Posterior vena cava (tissue), 2 donors: ENCODE measurements around the gene ADAMTSL4. TPM values are rescaled to one million over a fixed set of nuclear protein-coding genes. Genes with fewer than 3 reads are reported as not detected.
"Not testable (repeated sequence)": the region's sequence is repeated elsewhere in the genome, so short reads cannot be mapped to it uniquely, and the experiment has no call there.

Experiments used
- DNase-seq: peaks from one replicate; pipeline ENCODE4 v3.0.0-alpha.2; 2020; ENCODE audit warnings: low spot score
- intact Hi-C, 2 donors: fragments of 100-400 bp; cut with DNase I; formaldehyde crosslinking; loops; one replicate each; pipeline versions ENCODE4 v1.14.1 to v1.14.2; 2022 to 2023
- total RNA-seq, 2 donors: library from RNA; stranded (reverse); fragmentation: NEBNext Ultra II Directional; extraction: Animal tissue kit (Norgen Biotek cat#: 25700); gene quantifications; one replicate each; pipeline ENCODE4 v1.2.1, GENCODE V29; 2021
- donor health status: DM: yes; HTN: yes; CAD: no.
- donor health status: DM: yes; HTN: yes; CAD: no.

Gene ADAMTSL4
- total RNA-seq, 2 donors from 2014 or later = 79.6 to 99.6 TPM

DNA sequence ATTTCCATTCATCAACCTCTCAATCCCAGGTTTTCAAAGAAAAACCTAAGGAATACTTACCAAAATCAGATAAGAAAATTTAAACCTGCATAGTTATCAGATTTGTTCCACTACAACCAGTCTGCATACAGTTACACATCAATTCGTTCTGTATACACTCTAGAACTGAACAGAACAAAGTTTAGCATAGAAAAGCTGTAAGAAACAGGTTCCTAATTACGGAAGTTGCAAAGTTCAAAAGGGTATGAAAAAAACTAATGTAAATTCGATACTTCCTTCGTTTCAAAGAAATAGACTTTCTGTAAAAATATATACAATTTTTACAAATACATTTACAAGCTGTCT is 27.1 kb downstream of the ADAMTSL4 start:
- intact Hi-C loops = no loop called here
- DNase-seq = no peak

- intact Hi-C loops = no loop called here
- no peak for DNase-seq
Observed at GRCh38 chr1:150576794-150577556, 27.8 kb downstream of the ADAMTSL4 start.

DNA sequence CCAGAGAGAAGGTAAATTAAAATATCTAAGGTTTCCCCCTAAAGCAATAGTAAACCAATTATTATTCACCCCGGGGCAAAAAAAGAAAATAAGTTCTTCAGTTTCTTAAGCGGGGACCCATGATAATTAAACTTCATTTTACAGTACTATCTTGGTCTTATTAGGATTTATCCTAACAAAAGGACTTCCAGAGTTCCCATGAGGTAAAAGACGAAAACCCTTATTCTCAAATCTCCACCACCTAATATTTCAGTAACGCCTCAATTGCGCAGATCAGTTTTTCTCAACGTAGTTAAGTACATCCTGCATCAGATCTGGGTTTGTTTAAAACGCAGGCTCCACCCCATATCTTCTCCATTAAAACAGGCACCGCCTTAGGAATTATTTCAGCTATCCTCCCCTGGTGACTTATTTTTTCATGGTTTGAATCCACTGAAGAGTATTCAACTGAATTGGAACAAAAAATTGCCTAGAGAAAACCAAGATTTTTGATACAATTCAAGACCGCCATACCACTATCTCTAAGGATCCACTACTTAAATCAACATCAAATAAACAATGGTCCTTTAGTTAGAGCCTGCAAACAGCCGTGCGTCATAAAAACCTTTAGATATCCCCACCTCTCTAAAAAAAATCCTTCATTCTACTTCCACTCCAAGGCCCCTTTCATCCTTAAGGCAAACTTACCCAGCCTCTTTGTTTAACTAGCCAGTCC is 28.5 kb downstream of the ADAMTSL4 start:
- intact Hi-C loops = no loop called here
- DNase-seq = no peak

DNA sequence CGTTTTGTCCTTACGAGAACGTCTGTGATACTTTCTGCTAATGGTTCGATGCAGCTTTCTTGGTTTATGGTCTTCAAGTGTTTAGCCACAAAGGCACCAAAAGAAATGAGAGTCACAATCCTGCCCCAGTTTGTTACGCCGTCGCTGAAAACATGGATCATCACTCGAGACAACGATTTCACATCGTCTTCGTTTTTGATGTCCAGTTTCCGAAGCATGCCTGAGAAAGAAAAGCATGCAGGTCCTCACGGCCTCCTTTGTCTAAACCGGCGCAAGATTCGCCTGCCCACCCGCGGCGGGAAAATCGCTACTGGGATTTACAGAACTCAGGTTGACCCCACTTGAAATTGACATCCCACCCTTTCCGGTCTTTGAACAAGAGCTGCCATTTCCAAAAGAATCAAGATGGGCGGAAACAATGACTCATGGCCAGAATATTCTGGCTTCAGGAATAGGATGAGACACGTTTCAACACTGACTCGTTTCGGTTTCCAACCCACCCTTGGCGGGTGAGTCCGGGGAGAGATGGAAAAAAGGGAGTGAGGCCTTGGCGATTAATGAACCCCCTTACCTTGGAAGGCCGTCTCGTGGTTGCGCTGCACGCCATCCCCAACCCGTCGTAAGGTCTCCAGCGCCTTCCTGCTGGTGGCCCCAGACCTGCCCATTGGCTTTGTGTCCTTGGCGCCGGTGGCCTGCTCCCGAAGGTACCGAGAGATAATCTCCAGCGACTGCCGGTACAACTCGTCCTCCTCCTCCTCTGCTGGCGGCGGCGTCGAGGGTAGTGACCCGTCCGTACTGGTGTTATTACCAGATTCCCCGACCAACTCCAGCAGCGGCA is 29.3 kb downstream of the ADAMTSL4 start:
- DNase-seq = peak; percentile 87
- intact Hi-C loops = no loop called here

DNA sequence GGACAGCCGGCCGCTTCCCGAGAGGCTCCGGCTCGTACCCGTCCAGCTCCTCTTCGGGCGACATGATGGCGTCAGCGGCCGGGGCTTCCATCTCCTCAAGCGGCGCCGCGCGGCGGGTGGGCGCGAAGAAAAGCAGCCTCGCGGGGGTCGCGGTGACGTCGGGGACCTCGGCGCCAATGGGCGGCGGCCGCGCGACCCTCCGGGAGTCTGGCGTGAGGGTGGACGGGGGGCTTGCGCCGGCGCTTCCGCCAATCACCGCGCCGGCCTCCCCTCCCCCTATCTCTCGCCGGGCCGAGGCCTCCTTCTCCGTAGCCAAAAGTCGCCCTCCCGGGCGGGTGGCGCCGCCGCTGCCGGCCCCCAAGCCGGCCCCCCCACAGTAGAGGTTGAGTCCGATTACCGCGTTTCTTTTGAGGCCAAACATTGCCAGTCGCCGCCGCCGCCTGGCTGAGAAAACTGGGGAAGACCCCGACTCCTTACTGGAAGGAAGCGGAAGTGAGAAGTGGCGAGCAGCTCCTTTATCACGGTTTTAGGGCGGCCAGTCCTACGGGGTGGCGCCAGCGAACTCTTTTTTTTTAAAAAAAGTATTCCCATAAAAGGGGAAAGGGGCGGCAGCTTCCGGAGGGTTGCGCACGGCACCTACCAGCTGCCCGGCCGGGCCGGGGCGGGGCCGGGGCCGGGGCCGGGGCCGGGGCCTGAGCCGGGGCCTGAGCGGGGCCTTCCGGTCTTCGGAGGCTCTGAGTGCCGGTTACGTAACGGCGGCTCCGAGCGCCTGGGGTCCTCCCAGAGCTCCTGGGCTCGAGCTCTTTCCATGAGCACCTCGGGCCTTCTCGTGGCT is 30.1 kb downstream of the ADAMTSL4 start, which contains the start of gene MCL1:
Gene MCL1 (minus strand): TSS at position 501 of the 835 bp plus-strand sequence. CDS start 80 bp downstream, at position 421.
- intact Hi-C loops = no loop called here
- peak; percentile 98 for DNase-seq

DNA sequence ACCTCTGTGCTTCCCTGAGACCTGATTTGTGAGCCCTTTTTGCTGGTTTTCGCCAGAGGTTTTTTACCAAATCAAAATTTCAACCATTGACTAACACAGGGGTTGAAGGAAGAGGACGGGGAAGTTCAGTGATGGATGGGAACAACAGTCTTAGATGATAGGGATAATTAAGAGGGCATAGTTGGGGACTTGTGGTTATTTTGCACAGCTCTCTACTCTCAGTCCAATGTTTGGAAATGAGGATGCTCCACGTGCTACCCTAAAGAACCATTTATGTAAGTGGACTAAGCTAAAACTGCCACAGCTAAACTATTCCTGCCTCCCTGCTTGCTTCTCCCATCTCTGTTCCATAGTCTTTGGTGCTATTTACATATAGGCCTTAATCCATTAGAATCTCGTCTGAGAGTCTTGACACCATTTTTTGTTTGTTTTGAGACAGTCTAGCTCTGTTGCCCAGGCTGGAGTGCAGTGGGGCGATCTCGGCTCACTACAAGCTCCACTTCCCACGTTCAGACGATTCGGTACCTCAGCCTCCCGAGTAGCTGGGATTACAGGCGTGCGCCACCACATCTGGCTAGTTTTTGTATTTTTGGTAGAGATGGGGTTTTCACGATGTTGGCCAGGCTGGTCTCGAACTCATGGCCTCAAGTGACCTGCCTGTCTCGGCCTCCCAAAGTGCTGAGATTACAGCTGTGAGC is 30.9 kb downstream of the ADAMTSL4 start:
- intact Hi-C loops = no loop called here
- no peak for DNase-seq

GRCh38 chr1:150580966-150581365 is 31.8 kb downstream of the ADAMTSL4 start:
- intact Hi-C loops, DNase-seq: not testable (repeated sequence)

DNA sequence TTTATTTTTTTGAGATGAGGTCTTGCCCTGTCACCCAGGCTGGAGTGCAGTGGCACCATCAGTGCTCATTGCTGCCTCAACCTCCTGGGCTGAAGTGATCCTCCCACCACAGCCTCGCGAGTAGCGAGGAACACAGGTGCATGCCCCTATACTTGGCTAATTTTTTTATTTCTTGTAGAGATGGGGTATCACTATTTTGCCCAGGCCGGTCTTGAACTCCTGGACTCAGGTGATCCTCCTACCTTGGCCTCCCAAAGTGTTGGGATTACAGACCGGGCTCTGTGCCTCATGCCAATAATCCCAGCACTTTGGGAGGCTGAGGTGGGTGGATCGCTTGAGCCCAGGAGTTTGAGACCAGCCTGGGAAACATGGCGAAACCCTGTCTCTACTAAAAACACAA is 32.2 kb downstream of the ADAMTSL4 start:
- intact Hi-C loops, DNase-seq: not testable (repeated sequence)

- intact Hi-C loops, DNase-seq: not testable (repeated sequence)
Observed at GRCh38 chr1:150581962-150582361, 32.8 kb downstream of the ADAMTSL4 start.

DNA sequence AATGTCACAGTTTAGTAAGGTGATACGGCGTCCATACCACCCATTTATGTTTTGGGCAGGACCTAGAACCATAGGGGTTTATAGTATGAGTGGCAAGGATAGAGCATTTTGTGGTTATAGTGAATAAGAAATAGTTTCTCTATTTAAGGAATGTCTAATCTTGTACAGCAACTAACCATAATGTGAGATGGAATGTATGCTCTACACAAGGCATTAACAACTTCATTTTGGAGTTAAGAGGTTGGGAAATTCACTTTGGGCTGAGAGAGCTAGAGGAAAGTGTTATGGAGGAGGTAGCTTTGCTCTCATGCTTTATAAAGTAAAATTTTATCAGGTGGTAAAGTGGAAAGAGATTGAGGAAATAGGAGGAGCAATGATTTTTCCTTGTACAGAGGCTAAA is 33.2 kb downstream of the ADAMTSL4 start:
- intact Hi-C loops = no loop called here
- no peak for DNase-seq

DNA sequence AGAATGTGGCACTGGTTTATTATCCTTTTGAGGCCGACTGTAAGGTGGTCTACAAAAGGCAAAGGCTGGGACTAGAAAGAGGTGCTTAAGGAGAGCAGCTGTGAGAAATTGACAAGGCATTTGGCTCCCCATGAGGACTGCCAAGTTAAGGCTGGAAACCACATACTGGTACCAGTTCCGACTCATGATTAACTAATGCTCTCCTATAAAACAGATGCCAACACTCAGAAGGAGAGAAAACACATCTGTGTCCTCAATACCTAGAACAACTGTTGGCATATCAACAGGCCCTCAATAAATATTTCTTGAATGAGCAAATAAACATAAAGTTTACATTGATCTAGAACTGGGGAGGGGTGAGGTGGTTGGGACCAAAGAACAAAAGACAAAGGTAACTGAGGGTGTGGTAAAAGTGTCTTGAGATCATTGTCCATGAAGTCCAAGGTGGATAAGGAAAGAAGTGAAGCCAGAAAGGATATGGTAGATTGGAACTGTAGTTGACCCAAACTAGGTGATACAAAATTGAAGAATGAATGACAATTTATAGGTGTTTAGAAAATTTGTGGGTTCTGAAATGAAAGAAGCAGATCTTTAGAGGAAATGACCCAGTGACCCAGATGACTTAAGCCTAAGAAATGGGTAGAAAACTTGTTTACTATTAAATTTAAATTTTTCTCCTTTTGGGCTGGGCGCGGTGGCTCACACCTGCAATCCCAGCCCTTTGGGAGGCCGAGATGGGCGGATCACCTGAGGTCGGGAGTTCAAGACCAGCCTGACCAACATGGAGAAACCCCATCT is 47.1 kb downstream of the ADAMTSL4 start:
- intact Hi-C loops = no loop called here
- DNase-seq = peak; percentile 20

DNA sequence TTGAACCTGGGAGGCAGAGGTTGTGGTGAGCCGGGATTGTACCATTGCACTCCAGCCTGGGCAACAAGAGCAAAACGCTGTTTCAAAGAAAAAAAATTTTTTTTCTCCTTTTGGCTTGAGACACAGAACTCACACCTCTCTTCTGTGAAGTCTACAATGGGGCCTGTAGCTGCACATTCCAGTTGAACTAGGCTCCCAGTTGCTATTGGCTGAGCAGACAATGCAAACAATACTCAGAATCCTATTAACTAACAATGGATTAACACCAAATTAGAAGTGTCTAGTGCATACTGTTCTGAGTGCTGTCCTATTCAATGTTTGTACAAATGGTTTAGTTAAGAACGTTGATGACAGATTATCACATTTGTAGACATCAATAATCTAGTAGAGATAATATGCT is 47.8 kb downstream of the ADAMTSL4 start:
- intact Hi-C loops = no loop called here
- no peak for DNase-seq

- intact Hi-C loops, DNase-seq: not testable (repeated sequence)
Observed at GRCh38 chr1:150598346-150598745, 49.1 kb downstream of the ADAMTSL4 start.

DNA sequence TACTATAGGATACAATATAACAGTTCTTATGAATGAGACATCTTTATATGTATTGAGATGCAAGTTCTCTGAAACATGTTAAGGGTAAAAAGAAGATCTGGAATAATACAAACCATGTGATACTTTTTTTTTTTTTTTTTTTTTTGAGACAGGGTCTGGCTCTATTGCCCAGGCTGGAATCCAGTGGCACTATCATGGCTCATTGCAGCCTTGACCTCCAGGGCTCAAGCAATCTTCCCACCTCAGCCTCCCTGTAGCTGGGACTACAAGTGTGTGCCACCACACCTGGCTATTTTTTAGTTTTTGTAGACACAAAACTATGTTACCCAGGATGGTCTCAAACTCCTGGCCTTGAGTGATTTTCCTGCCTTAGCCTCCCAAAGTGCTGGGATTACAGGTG is 52.3 kb downstream of the ADAMTSL4 start:
- DNase-seq = no peak
- intact Hi-C loops = no loop called here

DNA sequence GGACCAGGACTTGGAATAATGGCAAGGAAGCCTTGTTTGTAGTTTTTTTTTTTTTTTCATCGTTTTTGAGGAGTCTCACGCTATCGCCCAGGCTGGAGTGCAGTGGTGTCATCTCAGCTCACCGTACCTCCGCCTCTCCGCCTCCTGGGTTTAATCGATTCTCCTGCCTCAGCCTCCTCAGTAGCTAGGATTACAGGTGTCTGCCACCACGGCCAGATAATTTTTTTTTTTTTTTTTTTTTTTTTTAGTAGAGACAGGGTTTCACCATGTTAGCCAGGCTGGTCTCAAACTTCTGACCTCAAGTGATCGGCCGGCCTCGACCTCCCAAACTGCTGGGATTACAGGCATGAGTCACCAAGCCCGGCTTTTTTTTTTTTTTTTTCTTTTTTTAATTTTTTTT is 53.2 kb downstream of the ADAMTSL4 start:
- DNase-seq = peak; percentile 45

GRCh38 chr1:150603711-150604110 is 54.5 kb downstream of the ADAMTSL4 start:
- DNase-seq = peak; percentile 3
- intact Hi-C loops = no loop called here

More for the DNA sequence above, 53.2 kb downstream of the ADAMTSL4 start:
- intact Hi-C loops = not testable (repeated sequence)

GRCh38 chr1:150604226-150604588 is 55.0 kb downstream of the ADAMTSL4 start:
- DNase-seq = no peak
- intact Hi-C loops = no loop called here

- peak; percentile 17 for DNase-seq
- intact Hi-C loops = not testable (repeated sequence)
Observed at GRCh38 chr1:150605451-150605731, 56.2 kb downstream of the ADAMTSL4 start.
